Measurements from ENCODE around the gene RAB40B.

DNA sequence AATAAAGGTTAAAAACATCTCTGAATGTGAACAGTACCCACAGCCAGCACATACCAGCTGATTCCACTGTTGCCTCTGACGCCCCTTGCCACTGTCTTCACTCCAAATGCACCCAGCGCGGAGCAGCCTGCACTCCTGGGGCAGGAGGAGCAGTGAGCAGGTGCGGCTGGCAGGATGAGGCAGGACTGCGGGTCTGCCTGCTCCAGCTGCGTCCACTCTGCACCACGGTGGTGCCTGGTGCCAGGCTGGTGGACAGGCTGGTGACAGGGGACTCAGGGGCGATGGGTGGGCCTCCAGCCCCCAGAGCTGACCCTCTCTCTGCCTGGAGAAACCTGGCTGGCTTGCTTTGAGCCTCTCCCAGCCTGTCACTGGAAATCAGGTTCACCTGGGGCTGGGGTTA, 9.4 kb downstream of the RAB40B start:
- TF ChIP-seq, protein P1, sequence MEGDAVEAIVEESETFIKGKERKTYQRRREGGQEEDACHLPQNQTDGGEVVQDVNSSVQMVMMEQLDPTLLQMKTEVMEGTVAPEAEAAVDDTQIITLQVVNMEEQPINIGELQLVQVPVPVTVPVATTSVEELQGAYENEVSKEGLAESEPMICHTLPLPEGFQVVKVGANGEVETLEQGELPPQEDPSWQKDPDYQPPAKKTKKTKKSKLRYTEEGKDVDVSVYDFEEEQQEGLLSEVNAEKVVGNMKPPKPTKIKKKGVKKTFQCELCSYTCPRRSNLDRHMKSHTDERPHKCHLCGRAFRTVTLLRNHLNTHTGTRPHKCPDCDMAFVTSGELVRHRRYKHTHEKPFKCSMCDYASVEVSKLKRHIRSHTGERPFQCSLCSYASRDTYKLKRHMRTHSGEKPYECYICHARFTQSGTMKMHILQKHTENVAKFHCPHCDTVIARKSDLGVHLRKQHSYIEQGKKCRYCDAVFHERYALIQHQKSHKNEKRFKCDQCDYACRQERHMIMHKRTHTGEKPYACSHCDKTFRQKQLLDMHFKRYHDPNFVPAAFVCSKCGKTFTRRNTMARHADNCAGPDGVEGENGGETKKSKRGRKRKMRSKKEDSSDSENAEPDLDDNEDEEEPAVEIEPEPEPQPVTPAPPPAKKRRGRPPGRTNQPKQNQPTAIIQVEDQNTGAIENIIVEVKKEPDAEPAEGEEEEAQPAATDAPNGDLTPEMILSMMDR (IDR thresholded peaks at IDR 0.05), result no peak
- TF ChIP-seq POLR2A (IDR thresholded peaks at IDR 0.05), result no peak

Measured in right lobe of liver (tissue), 4 donors.